IPS-18c (cell line): ENCODE results near the gene TMEM121.

Experiments used
- H3K4me3 ChIP-seq: 2 replicates; pipeline ENCODE4 v1.7.0; 2013; ENCODE audit warnings: low read depth, mild to moderate bottlenecking, low read length, moderate library complexity; ENCODE audit not compliant: insufficient read depth
- H3K9me3 ChIP-seq: one replicate; pipeline ENCODE4 v1.6.1; 2013; ENCODE audit warnings: mild to moderate bottlenecking, low read length, moderate library complexity; ENCODE audit not compliant: control insufficient read depth, insufficient read depth

Gene TMEM121

DNA sequence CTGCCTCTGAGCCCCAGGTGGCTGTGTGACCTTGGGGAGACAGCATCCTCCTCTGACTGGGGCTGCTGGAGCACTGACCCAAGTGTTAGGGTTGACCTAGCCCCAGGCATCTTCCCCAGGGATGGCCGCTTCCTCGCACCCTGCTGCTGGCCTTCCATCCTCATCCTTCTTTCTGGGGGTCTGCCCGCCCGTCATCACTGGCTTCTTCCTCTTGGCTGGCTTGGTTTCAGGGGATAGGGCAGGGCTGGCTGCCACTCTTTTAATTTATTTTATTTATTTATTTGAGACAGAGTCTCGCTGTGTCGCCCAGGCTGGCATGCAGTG, 31.8 kb upstream of the TMEM121 start:
- H3K4me3 ChIP-seq, result no peak overlapping the region
- H3K9me3 ChIP-seq, result no peaks in the 10 kb centered on the region

DNA sequence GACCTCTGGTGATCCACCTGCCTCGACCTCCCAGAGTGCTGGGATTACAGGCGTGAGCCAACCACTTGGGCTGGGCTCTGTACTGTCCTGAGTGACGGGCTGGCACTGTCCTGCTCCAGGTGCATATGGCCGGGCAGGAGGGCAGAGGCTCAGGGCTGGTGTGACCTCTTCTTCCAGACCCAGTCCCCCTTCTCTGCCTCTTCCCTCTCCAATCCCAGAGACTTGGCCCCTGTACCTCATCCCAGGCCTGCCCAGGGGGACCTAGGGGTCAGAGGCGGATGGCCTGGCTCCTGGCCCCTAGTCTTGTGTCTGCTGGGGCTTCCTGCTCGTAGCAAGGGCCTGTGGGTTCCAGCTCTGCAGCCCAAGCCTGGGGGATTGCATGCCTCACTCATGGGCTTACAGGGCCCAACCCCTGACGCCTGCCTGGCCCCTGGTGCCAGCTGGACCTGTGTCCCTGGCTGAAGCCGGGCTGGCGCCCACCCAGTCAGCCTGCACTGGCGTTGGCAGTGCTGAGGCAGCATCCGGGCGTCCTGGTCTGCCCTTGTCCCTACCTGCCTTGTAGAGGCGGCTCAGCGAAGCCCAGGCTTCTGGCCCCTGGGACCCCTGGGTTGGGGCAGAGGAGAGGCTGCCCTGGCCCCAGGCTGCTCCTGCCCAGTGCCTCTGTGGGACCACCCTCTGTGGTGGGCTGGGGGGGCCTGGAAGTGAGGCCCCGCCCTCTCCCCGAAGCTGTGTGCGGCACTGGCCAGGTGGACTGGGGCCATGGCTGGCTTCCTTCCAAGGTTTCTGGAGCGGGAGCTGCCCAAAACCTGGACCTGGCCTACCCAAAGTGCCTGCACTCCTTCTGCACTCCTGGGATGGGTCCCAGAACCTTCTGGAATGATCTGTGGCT, 31.0 kb upstream of the TMEM121 start:
- Histone ChIP-seq H3K9me3 (no peaks in the 10 kb centered on the region), H3K4me3 (no peak overlapping the region)

- no peaks in the 10 kb centered on the region for H3K9me3 ChIP-seq
- H3K4me3 ChIP-seq, result no peak overlapping the region
Measured at GRCh38 chr14:105495990-105496830, 30.2 kb upstream of the TMEM121 start.

- no peak overlapping the region for H3K4me3 ChIP-seq
- H3K9me3 ChIP-seq, result no peaks in the 10 kb centered on the region
Measured at GRCh38 chr14:105496831-105497591, 29.4 kb upstream of the TMEM121 start.

DNA sequence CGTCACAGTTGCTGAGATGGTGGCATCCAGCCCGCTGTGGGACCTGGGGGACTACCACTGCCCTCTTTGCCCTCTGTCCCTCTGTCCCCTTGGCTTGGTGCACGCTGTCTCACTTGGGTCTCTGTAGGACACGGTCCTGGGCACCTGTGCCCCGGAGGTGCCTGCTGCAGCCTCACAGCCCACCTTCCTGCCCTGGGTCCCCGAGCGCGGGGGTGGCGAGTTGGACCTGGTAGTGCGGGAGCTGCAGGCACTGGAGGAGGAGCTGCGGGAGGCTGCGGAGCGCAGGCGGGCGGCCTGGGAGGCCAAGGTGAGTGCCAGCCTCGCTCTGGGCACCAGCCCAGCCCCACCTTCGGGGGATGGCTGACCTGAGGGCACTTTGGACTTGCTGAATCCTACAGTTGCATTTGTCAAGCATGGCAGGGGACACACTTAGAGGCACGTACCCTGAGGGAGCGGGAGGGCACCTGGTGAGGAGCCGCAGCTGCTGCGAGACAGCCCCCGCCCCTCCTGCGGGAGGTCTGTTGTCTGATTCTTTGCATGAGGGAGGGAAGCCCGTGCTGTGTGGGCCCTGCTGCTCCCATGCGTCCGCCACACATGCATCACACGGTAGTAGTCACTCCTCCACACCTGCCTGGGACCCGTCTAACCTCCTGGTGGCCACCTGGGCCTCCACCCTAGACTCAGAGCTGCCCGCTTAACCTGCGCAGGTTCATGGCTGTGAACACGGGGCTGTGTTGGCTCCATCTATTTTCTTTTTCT, 28.5 kb upstream of the TMEM121 start:
- H3K4me3 ChIP-seq, result no peak overlapping the region
- no peaks in the 10 kb centered on the region for H3K9me3 ChIP-seq

GRCh38 chr14:105498430-105499255, 27.7 kb upstream of the TMEM121 start:
- Histone ChIP-seq H3K4me3 (no peak overlapping the region), H3K9me3 (no peaks in the 10 kb centered on the region)

GRCh38 chr14:105499256-105500035, 26.9 kb upstream of the TMEM121 start:
- H3K4me3 ChIP-seq, result no peak overlapping the region
- no peaks in the 10 kb centered on the region for H3K9me3 ChIP-seq

DNA sequence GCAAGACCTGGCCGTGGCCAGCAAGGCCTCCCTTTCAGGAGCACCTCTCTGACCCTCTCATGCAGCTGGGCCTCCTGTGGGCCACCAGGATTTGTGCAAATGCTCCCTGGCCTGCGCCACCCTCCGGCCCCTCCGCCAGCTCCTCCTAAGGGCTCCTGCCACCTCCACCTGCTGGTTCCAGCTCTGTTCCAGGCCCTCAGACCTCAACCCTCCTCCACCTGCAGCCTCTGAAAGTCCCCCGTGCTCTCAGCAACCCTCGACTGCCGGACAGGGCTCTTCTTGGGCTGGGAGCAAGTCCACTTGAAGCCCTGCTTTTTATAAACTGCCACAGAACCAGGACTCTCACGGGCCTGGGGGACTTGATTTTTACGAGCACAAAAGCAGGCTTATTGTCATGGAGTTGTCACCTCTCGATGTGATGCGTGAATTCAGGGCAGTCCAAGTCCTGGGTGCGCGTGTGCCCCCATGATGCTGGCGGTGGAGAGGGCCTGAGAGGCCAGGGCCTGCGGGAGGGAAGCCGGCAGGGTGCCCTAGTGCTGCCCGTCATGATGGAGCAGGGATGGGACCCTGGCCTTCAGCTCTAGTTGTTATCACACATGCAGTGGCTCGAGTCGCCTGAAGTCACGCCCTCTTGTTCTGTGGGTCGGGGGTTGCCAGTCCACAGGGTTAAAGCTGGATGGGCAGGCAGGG, 26.2 kb upstream of the TMEM121 start:
- H3K9me3 ChIP-seq, result no peaks in the 10 kb centered on the region
- H3K4me3 ChIP-seq, result no peak overlapping the region

DNA sequence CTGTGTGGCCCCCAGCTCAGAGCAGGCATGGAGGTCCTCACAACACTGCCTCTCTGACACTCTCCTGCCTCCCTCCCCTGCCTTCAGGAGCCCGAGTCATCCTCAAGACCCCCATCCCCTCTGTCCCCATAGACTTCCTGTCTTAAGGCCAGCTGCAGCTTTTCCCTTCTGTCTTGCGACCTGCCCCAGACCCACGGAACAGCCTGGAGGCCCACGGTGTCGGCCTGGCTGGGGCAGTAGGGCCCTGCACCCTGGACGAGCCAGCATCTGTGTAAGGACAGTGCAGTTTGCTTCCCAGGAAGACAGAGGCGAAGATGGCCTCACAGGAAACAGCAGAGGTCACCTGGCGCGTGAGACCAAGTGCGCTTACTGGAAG, 25.7 kb upstream of the TMEM121 start:
- Histone ChIP-seq H3K9me3 (no peaks in the 10 kb centered on the region), H3K4me3 (no peak overlapping the region)

DNA sequence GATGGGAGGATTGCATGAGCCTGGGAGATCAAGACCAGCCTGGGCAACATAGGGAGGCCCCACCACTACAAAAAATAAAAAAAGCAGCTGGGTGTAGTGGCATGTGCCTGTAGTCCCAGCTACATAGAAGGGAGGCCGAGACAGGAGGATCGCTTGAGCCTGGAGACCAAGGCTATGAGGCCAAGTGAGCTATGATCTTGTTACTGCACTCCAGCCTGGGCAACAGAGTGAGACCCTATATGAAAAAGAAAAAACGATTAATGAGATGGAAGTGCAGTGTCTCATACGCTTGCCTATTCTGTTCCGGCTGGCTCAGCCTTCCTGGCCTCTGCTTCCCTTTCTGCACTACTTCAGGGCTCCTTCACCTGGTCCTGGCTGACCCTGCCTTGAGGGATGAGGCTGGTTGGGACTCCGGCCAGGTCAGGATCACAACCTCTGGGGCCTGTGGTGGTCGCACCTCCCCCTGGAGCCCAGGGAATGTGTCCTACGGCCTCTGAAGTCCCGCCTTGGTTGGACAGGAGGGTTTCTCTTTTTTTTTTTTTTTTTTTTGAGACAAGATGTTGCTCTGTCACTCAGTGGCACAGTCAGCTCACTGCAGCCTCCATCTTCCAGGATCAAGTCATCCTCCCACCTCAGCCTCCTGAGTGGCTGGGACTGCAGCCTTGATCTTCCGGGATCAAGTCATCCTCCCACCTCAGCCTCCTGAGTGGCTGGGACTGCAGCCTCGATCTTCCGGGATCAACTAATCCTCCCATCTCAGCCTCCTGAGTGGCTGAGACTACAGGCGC, 24.7 kb upstream of the TMEM121 start:
- no peaks in the 10 kb centered on the region for H3K9me3 ChIP-seq
- no peak overlapping the region for H3K4me3 ChIP-seq

- Histone ChIP-seq H3K4me3 (no peak overlapping the region), H3K9me3 (no peaks in the 10 kb centered on the region)
Measured at GRCh38 chr14:105502446-105503295, 23.7 kb upstream of the TMEM121 start.

DNA sequence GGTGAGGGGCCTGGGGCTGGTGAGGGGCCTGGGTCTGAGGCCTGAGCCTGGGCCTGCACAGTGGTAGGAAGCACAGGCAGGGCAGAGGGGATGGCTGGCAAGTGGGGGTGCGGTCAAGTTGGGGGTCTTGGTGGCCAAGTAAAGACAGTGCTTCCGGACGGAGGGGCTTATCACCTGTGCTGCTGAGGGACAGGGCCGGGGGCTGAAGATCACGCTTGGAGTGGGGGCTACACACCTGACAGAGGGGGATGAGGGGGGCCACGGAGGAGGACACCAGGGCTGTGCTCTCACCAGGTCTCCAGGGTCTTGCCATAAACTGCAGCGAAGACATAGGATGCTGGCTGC, 23.1 kb upstream of the TMEM121 start:
- Histone ChIP-seq H3K9me3 (no peaks in the 10 kb centered on the region), H3K4me3 (no peak overlapping the region)

DNA sequence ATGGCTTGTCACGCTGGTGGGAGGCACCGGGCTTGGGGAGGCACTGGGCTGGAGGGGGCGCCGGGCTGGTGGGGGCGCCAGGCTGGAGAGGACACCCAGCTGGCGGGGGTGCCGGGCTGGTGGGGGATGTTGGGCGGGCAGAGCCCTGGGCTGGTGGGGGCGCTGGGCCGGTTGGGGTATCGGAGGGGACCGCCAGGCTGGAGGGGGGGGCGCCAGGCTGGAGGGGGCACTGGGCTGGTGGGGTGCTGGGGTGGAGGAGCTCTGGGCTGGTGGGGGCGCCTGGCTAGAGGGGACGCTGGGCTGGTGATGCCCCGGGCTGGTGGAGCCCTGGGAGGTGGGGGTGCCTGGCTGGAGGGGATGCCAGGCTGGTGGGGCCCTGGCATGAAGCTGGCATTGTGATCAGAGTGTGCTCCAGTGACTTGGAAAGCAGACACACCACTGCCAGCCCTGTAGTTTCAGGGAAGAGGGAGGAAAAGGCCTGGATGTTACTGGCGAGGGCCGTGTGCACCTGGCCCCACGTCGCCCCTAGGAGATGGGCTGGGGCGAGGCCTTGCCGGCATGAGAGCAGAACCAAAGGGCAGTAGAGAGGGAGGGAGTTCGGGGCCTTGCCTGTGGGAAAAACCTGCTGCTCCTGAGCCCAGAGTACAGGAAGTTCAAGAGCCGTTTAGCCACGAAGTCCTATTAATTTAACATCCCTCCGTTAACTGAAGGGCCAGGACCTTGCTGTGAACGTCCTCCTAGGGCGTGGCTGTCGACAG, 22.3 kb upstream of the TMEM121 start:
- Histone ChIP-seq H3K4me3 (no peak overlapping the region), H3K9me3 (no peaks in the 10 kb centered on the region)
